GM18498 (cell line): Measurements from ENCODE around the gene PSTPIP1.

Source experiments
- ATAC-seq: cut with Tn5 transposase; IDR thresholded peaks from one replicate; pipeline ENCODE4 v1.9.1; 2021; ENCODE audit warnings: mild to moderate bottlenecking, moderate library complexity; ENCODE audit not compliant: unreplicated experiment

PSTPIP1 gene

DNA sequence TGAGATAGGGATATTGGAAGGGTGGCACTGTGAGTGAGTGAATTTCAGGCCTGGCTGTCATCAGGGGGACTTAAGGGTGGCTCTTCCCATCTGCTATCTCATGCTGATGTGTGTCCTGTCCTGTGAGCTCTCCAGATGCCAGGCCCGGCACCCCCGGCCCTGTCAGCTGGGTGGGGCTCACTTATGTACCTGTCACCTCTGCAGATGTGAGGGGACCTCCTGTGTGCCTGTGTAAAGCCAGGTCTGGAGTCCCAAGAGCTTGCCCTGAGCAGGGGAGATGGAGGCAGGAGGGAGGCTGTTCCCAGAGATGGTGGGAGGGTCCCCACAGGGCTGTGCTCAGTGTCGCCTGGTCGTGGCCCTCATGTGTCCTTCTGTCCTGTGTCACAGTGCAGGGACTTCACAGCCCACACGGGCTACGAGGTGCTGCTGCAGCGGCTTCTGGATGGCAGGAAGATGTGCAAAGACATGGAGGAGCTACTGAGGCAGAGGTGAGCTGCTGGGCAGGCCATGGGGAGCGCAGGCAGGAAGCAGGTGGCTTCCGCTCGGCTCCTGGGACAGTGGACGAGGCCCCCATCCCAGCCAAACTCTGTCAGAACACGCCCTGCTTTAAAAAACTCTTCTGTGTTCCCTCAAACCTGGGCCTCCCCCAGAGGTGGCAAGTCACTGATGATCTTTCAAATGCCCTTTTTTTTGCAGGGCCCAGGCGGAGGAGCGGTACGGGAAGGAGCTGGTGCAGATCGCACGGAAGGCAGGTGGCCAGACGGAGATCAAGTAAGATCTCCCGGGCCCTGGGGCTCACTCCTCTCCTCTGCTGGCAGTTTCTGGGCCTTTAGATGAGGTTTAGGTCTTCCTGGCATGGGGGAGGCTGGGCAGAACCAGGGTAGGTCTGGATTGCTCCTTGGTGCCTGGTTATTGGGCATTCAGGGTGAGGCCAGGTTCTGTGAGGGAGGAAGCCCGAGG is 23.1 kb downstream of the PSTPIP1 start:
- no peak for ATAC-seq

DNA sequence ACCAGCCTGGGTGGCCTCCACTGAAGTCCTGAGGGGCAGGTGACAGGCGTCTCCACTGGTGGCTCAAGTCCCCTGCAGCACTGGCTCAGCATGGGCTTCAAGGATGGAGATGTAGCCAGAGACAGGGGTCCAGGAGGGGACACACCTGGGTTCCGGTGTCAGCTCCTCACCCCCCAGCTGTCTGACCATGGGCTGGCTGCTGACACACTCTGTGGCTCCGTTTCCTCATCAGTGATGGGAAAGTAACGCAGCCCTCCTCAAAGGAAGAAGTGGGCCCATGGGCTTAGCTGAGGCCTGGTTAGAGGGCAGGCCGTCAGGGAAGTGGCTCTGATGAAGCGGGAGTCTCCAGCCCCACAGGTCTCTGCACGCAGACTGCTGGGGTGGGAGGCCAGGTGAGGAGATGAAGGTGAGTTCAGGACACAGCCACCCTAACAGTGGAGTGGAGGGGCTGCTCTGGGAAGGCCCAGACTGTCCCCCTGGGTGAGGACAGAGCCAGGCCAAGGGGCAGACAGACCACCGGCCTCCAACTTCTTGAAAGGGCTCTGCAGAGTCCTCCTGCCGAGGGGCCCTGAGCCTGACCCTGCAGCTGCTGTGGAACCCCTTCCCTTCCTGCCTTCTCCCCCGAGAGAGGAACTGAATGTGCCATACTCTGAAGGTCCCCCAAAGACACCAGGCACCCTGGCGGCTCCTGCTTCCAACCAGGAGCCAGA is 24.0 kb downstream of the PSTPIP1 start:
- ATAC-seq, result no peak

DNA sequence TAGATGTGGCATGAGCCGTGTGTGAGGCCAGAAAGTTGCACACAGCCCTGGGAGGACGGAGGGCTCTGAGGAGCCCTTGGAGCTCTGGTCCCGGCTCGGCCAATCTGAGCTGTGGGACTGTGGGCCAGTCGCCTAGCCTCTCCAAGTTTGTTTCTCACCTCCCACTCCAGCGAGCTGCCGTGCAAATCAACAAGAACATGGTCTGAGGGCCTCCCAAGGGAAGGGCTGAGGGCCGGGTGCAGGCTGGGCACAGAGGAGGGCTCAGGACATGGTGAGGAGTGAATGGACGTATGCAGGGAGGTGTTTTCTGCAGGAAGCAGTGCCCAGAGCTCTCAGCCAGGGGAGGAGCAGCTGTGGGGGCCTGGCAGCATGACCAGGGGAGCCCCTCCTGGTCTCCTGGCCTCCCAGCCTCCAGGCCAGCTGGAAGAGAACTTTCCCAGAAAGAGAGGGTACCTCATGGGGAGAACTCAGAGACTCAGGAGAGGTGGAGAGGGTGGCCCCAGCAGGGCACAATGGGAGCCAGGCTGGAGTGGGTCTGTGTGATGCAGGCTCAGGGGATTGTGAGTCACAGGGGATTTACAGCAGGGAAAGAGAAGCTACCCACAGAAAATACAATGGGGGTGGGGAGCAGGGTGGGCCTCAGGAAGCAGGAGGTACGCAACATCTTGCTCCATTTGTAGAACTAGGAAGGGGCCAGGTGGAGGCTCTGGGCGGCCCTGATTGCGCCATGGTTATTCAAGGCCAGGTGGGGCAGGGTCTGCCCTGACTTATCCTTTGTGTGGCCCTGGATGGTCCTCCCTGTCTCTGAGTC is 24.8 kb downstream of the PSTPIP1 start:
- no peak for ATAC-seq

DNA sequence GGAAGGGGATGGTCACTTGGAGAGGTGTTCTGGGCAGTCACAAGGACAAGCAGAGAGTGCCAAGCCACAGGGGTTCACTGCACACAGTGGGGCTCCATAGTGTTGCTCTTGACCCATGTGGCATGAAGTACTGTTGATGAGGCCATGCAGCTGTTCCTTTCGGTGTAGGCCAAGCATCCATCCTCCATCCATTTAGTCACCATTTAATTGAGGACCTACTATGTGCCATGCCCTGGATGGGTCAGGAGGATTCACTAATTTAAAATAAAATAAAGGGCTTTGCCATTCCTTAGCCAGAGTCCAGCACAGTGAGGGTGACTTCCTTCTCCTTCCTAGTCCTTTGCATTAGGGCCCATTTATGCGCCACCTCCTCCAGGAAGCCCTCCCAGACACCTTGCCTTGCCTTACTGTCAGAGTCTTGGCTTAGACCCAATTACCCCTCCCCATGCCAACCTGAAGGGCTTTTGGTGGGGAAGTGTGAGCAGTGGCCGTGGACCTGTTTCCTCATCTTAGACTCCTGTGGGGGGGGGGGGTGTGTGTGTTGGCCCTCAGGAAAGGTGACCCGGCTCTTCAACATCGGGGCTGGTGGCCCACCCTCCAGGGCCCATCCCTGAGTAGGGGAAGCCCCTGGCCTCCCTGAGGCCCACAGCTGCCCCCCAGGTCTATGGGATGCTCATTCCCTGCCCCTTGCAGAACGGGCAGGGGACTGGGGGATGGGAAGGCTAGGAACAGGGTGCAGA is 25.6 kb downstream of the PSTPIP1 start:
- no peak for ATAC-seq

DNA sequence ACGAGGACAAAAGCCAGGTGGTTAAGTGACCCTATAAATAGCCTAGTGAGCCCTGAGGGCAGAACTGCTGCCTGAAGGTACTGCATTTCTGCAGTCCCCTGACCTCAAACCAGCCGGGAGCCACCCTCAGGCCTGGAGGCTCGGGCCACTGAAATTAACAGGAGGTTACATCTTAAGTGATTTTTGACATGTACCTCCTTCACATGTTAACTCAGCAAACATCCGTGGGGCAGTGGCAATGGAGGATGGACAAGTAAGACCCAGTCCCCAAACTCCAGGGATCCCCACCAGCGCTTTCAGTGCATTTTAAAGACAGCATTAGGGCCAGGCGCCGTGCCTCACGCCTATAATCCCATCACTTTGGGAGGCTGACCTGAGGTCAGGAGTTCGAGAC is 26.2 kb downstream of the PSTPIP1 start:
- ATAC-seq, result no peak

- ATAC-seq, result no peak
Measured at GRCh38 chr15:77021803-77022381, 27.0 kb downstream of the PSTPIP1 start.

DNA sequence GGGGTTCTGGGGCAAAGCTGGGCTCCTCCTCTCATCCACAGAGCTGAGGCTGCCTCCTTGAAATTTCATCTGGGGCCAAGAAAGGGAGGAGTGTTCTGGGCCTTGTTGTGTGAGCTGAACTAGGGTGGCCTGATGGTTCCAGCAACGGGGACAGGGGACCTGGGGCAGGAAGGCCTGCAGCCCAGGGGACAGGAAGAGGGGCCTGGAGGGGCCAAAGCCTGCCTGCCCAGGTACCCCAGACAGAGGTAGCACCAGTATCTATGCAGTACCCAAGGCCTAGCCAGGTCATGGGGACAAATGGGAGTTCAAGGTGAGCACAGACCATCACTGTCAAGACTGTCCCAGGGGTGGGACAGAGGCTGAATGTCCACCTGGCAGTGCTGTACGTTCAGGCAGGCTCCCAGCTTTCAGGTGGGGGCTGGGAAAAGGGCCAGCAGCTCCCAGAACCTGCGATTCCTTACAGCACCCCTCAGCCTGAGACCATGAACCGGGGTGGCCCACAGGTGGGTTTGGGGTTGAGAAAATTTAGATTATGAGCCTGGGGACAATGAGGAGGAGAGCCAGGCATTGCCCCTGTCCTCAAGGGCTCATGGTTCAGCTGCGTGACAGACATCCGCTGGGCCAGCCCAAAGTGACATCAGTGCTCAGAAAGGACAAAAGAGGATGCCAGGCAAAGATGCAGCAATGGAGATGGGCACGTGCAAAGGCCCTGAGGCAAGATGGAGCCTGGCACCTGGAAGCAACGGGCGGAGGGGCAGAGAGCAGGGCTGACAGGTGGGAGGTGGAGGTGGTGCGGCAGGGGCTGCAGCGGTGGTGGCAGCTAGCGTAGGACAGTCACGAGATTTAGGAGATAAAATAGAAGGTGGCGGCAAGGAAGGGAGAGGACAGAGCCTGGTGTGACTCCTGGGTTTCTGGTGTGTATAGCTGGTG is 28.0 kb downstream of the PSTPIP1 start:
- ATAC-seq, result no peak

DNA sequence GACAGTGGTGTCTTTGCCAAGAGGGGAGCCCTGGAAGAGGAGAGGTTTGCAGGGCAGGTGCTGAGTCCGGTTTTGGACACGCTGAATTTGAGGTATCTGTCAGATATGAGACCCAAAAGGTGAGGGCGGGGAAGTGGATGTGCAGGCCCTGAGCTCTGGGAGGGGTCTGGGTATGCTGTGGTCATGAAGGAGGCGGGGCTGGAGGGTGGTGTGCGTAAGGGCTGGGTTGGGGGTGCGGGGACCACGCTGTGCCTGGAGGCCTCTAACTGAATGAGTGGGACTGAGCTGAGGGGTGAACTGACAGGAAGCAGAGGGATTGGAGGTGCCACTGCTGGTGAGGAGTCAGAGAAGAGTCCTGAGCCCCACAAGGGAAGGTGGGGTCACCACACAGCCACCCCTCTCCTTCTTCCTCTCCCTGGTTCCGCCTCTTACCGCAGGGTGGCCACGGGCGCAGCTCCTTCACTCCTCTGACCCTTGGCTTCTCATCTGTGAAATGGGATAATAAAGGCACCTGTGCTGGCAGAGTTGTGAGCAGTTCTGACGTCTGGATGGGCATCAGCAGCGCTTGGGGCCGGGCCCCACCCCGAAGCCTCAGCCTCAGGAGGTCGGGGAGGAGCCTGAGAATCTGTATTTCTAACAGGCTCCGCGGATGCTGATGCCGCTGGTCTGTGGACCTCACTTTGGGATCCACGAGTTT is 28.8 kb downstream of the PSTPIP1 start:
- no peak for ATAC-seq

DNA sequence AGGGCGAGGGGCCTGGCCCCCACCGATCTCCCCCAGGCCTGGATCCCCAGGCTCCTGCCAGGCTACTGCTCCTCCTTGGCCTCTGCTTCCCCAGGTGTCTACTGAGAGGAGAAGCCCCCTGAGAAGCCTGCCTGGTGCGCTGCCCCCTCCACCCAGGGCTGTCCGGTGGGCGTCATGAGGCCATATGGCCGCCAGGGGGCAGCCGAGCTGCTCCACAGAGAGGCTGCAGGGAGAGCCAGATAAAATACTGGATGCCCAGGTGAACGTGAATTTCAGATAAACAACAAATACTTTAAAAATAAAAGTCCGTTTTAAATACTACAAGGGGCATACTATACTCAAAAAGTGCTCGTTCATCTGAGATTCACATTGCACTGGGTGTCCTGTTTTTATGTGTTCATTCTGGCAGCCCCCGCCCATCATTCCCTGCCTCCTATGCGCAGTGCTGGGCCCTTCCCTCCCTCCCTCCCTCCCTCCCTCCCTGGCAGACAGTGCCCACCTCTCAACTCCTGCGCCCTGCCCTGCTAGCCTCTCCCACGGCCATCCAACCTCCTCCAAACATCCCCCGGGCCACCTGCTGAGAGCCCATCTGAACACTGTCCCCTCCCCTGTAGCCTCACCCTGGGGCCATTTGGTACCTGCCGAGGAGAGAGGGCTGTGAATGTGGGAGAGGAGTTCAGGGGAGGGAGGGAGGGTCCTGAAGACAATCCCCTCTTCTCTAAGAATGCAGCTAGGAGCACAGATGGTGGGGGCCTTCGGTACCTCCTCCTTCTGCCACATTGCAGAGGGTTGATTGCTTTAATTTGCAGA is 29.6 kb downstream of the PSTPIP1 start:
- ATAC-seq, result peak; percentile 55

DNA sequence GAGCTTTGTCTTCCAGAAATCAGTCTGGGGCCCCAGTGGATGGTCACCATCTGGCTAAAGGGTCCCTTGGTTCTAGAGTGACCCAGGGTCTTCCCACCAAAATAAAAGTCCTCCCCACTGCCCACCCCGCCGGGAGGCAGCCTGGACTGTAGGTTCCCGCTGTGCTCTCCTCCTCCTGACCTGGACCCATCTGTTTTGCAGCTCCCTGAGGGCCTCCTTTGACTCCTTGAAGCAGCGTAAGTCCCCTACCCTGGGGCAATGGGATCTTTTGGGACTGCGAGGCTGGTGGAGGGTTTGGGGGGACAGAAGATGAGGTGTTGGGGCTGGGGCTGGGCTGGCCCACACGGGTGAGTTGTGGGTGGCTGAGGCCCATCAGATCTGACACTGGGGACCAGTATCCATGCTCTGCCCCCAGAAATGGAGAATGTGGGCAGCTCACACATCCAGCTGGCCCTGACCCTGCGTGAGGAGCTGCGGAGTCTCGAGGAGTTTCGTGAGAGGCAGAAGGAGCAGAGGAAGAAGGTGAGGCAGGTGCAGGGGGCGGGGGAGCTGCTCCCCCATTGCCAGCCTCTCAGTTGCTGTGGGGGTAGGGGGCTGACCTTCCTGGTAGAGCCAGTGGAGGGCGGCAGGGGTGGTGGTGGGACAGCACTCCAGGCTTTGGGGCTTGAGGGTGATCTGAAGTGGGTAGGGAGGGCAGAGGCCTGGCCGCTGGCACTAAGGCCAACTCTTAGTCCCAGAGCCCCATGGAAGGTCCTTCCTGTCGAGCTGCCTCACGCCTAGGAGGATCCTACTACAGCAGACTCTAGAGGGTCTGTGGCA is 30.4 kb downstream of the PSTPIP1 start:
- ATAC-seq, result no peak

DNA sequence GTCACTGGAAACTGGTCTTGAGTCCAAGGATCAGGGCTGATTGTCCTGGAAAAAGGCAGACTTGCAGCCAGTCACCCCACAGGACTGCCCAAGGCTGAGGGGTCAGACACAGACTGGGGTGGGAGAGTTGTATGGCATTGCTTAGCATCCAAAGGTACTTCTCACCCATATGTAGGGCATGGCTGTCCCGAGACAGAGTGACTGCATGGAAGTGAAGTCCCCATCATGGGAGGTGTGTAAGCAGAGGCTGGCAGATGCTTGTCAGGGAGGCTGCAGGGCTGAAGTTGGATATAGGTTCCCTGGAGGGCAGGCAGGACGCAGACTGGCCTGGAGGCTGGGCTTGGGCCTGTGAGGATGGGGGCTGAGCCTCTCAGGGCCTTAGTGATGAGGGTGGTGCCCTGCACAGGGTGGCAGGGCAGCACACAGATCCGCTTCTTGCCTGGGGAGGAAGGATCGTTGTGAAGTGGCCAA is 31.1 kb downstream of the PSTPIP1 start:
- no peak for ATAC-seq

GRCh38 chr15:77026501-77027110 is 31.7 kb downstream of the PSTPIP1 start:
- no peak for ATAC-seq

- no peak for ATAC-seq
Measured at GRCh38 chr15:77027111-77027696, 32.3 kb downstream of the PSTPIP1 start.

GRCh38 chr15:77027697-77028450 is 32.9 kb downstream of the PSTPIP1 start:
- no peak for ATAC-seq

GRCh38 chr15:77028451-77029165 is 33.7 kb downstream of the PSTPIP1 start:
- no peak for ATAC-seq
